Keratinocyte (primary cell): Measurements from ENCODE around the gene C5orf52.

Experiments
- CTCF ChIP-seq, 3 experiments: IDR thresholded peaks in 1 of 3; conservative IDR thresholded peaks in 1 of 3; optimal IDR thresholded peaks in 1 of 3; 2 replicates in 2 of 3; 3 replicates in 1 of 3; pipeline versions ENCODE3 to v1.5.1; 2011; ENCODE audit warnings: low read length in 3 of 3, mild to moderate bottlenecking in 3 of 3, moderate library complexity in 2 of 3, control low read depth in 1 of 3, inconsistent platforms in 1 of 3; ENCODE audit not compliant: insufficient read depth in 2 of 3; ENCODE audit errors: extremely low read depth in 1 of 3
- EZH2 ChIP-seq: IDR thresholded peaks from one replicate; pipeline ENCODE4 v1.6.1; 2012; ENCODE audit warnings: inconsistent platforms, mild to moderate bottlenecking, low read length, moderate library complexity

- TF ChIP-seq CTCF (optimal IDR thresholded peaks at IDR 0.05 in 1 of 3, IDR thresholded peaks at IDR 0.05 in 1 of 3, conservative IDR thresholded peaks at IDR 0.05 in 1 of 3; ENCODE audit: extremely low read depth in 1 of 3, insufficient read depth in 2 of 3, low read length in 3 of 3) = no peak
- no peak for TF ChIP-seq EZH2
Measured at GRCh38 chr5:157714596-157714864, 43.2 kb downstream of the C5orf52 start.
